ENCODE data around the gene IRAK1BP1. TPM values are rescaled to one million over a fixed set of nuclear protein-coding genes. Genes with fewer than 3 reads are reported as not detected.
"Not testable (repeated sequence)": the region's sequence is repeated elsewhere in the genome, so short reads cannot be mapped to it uniquely, and the experiment has no call there.

The IRAK1BP1 gene
- total and polyA plus RNA-seq, 10 of the 15 experiments (the other 5 are each of a cell fraction or from before 2014, with no cell fraction given): 2.3 to 6.7 (median 3.9) TPM

GRCh38 chr6:78850621-78851020, 16.7 kb upstream of the IRAK1BP1 start (continued):
- TF ChIP-seq MAX (IDR thresholded peaks at IDR 0.05; ENCODE audit: low read depth, low read length) (no peak), ATF7 (IDR thresholded peaks at IDR 0.05; ENCODE audit: low read depth) (no peak), SP1 (IDR thresholded peaks at IDR 0.05; ENCODE audit: low read depth, low read length) (no peak)

- Histone ChIP-seq H3K4me2 (ENCODE audit: control insufficient read depth, insufficient read depth) (no peak overlapping the region), H3K79me2 (ENCODE audit: control insufficient read depth, insufficient read depth, low read length) (no peaks in the 10 kb centered on the region), H3K27ac (ENCODE audit: control insufficient read depth, insufficient read depth) (no peak overlapping the region), H3K4me1 (ENCODE audit: control insufficient read depth, insufficient read depth, low read length) (no peaks in the 10 kb centered on the region), H3K36me3 (ENCODE audit: control insufficient read depth in 2 of 2, insufficient read depth in 2 of 2, low read length in 1 of 2) (no peaks in the 10 kb centered on the region), H4K20me1 (ENCODE audit: control insufficient read depth, insufficient read depth) (no peaks in the 10 kb centered on the region), H3K27me3 (replicated peaks in 1 of 2; ENCODE audit: control insufficient read depth in 2 of 2, insufficient read depth in 2 of 2, low read length in 1 of 2) (no peaks in the 10 kb centered on the region), H3K9me3 (replicated peaks; ENCODE audit: control insufficient read depth, insufficient read depth, low read length) (no peaks in the 10 kb centered on the region), H2AFZ (ENCODE audit: control insufficient read depth, low read depth, low read length) (no peak overlapping the region), H3K9ac (ENCODE audit: control insufficient read depth, insufficient read depth, low read length) (no peak overlapping the region), H3K4me3 (no peak overlapping the region)
- SMC1A ChIA-PET (ENCODE audit: uncharacterized antibody, unreplicated experiment): interaction anchor here (0.6 kb wide), 1 partner anchor 192 kb away, joined by 3 read pairs; no protein-coding TSS in a partner anchor
- CTCF ChIA-PET: interaction anchor here (0.7 kb wide), 1 partner anchor 69 kb away, joined by 3 read pairs; no protein-coding TSS in a partner anchor
- FAIRE-seq: peak; percentile 31
- no peak for ATAC-seq
- no TSS peak for BruUV-seq (replicated peaks)
- RAD21 ChIA-PET (ENCODE audit: unreplicated experiment): no interaction called here
- intact Hi-C loops (cut with micrococcal nuclease; ENCODE audit: unreplicated experiment) (no loop called here), in situ Hi-C loops (cut with MboI) (no loop called here)
- POLR2A ChIA-PET: no interaction called here
- no peak for DNase-seq (ENCODE audit: low read depth, low spot score)
- TF ChIP-seq GATAD2B (conservative IDR thresholded peaks at IDR 0.05; ENCODE audit: low read depth) (no peak), BRCA1 (IDR thresholded peaks at IDR 0.05; ENCODE audit: low read depth, low read length) (no peak)
Observed at GRCh38 chr6:78851156-78851555, 16.2 kb upstream of the IRAK1BP1 start.

- RAD21 ChIA-PET (ENCODE audit: unreplicated experiment): no interaction called here
- H3K27me3 ChIP-seq (replicated peaks in 1 of 2; ENCODE audit: control insufficient read depth in 2 of 2, insufficient read depth in 2 of 2, low read length in 1 of 2): no peaks in the 10 kb centered on the region
- no TSS peak for BruUV-seq (replicated peaks)
- intact Hi-C loops (cut with micrococcal nuclease; ENCODE audit: unreplicated experiment) (no loop called here), in situ Hi-C loops (cut with MboI) (no loop called here)
- no peak for ATAC-seq
- H3K36me3 ChIP-seq (ENCODE audit: control insufficient read depth in 2 of 2, insufficient read depth in 2 of 2, low read length in 1 of 2): no peaks in the 10 kb centered on the region
- H3K4me2 ChIP-seq (ENCODE audit: control insufficient read depth, insufficient read depth): no peak overlapping the region
- no peak overlapping the region for H3K27ac ChIP-seq (ENCODE audit: control insufficient read depth, insufficient read depth)
- H3K4me1 ChIP-seq (ENCODE audit: control insufficient read depth, insufficient read depth, low read length): no peaks in the 10 kb centered on the region
- no peak for FAIRE-seq
- WGBS (ENCODE audit: insufficient coverage, insufficient replicate concordance, low lambda C conversion rate, missing lambda C conversion rate): 91% methylated on average over 9 of the region's 9 CpGs
- no peak overlapping the region for H3K4me3 ChIP-seq
- DNase-seq (ENCODE audit: low read depth, low spot score): no peak
- H3K79me2 ChIP-seq (ENCODE audit: control insufficient read depth, insufficient read depth, low read length): no peaks in the 10 kb centered on the region
- no peaks in the 10 kb centered on the region for H4K20me1 ChIP-seq (ENCODE audit: control insufficient read depth, insufficient read depth)
- H2AFZ ChIP-seq (ENCODE audit: control insufficient read depth, low read depth, low read length): no peak overlapping the region
- SMC1A ChIA-PET (ENCODE audit: uncharacterized antibody, unreplicated experiment): interaction anchor here (1.4 kb wide), 1 partner anchor 13 kb away, joined by 3 read pairs; no protein-coding TSS in a partner anchor
- no peak for TF ChIP-seq PML (IDR thresholded peaks at IDR 0.05; ENCODE audit: low read length)
- TF ChIP-seq SREBF1 (IDR thresholded peaks at IDR 0.05; ENCODE audit: low read length): no peak
- CTCF ChIA-PET: interaction anchor here (0.8 kb wide), 2 partner anchors 11 to 22 kb away, joined by 3 read pairs; no protein-coding TSS in a partner anchor
- POLR2A ChIA-PET: no interaction called here
- H3K9ac ChIP-seq (ENCODE audit: control insufficient read depth, insufficient read depth, low read length): no peak overlapping the region
- no peaks in the 10 kb centered on the region for H3K9me3 ChIP-seq (replicated peaks; ENCODE audit: control insufficient read depth, insufficient read depth, low read length)
Observed at GRCh38 chr6:78854546-78854945, 12.8 kb upstream of the IRAK1BP1 start.

GRCh38 chr6:78858339-78858938, 8.9 kb upstream of the IRAK1BP1 start:
- H3K27me3 ChIP-seq (replicated peaks in 1 of 2; ENCODE audit: control insufficient read depth in 2 of 2, insufficient read depth in 2 of 2, low read length in 1 of 2); ATAC-seq; H4K20me1 ChIP-seq (ENCODE audit: control insufficient read depth, insufficient read depth); CTCF ChIA-PET; H3K9ac ChIP-seq (ENCODE audit: control insufficient read depth, insufficient read depth, low read length); H3K4me1 ChIP-seq (ENCODE audit: control insufficient read depth, insufficient read depth, low read length); DNase-seq (ENCODE audit: low read depth, low spot score); intact Hi-C loops (cut with micrococcal nuclease; ENCODE audit: unreplicated experiment); H3K27ac ChIP-seq (ENCODE audit: control insufficient read depth, insufficient read depth); H3K4me2 ChIP-seq (ENCODE audit: control insufficient read depth, insufficient read depth); H3K9me3 ChIP-seq (replicated peaks; ENCODE audit: control insufficient read depth, insufficient read depth, low read length); POLR2A ChIA-PET; SMC1A ChIA-PET (ENCODE audit: uncharacterized antibody, unreplicated experiment); FAIRE-seq; H2AFZ ChIP-seq (ENCODE audit: control insufficient read depth, low read depth, low read length); RAD21 ChIA-PET (ENCODE audit: unreplicated experiment); H3K36me3 ChIP-seq (ENCODE audit: control insufficient read depth in 2 of 2, insufficient read depth in 2 of 2, low read length in 1 of 2); H3K79me2 ChIP-seq (ENCODE audit: control insufficient read depth, insufficient read depth, low read length); BruUV-seq (replicated peaks); in situ Hi-C loops (cut with MboI); H3K4me3 ChIP-seq: not testable (repeated sequence)
- 71% methylated on average over 8 of the region's 8 CpGs for WGBS (ENCODE audit: insufficient coverage, insufficient replicate concordance, low lambda C conversion rate, missing lambda C conversion rate)
